Upper lobe of left lung (tissue), 4 donors: Measurements from ENCODE around the gene OR4C5.
"Not testable (repeated sequence)": the region's sequence is repeated elsewhere in the genome, so short reads cannot be mapped to it uniquely, and the experiment has no call there.

ENCODE experiments used
- POLR2A ChIP-seq, 4 donors: fragments of 450-650 bp; IDR thresholded peaks; one replicate each; pipeline ENCODE4 v1.5.1; 2016 to 2017; ENCODE audit warnings: antibody characterized with exemption in 4 of 4, mild to moderate bottlenecking in 2 of 4
- TF ChIP-seq, protein P1 (sequence below), 6 experiments: fragments of 450-650 bp in 4 of 6; fragments of 200-600 bp in 2 of 6; sonication (generic) in 2 of 6; IDR thresholded peaks; one replicate each; pipeline ENCODE4 v1.5.1; 2016 to 2019; ENCODE audit warnings: antibody characterized with exemption in 6 of 6

DNA sequence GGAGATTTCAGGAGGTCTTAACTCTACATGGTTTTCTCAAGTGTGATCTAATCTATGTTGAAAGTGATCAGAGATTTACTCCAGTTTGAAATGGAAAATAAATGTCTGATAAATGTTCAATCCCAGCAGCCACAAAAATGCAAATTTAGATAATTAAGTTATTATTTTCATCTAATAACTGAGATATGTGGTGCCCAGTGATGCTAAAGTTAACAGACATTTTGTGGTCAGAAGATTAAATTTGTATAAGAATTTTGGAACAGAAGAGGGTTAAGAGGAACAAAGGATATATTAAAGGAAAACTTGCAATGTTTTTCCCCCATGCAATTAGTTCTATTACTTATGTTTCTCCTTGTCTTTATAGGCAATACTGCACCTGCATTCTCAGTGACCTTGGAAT is 41.6 kb downstream of the OR4C5 start, which contains the start of gene OR4C3:
- not testable (repeated sequence) for TF ChIP-seq POLR2A (IDR thresholded peaks at IDR 0.05)
- TF ChIP-seq, protein P1, sequence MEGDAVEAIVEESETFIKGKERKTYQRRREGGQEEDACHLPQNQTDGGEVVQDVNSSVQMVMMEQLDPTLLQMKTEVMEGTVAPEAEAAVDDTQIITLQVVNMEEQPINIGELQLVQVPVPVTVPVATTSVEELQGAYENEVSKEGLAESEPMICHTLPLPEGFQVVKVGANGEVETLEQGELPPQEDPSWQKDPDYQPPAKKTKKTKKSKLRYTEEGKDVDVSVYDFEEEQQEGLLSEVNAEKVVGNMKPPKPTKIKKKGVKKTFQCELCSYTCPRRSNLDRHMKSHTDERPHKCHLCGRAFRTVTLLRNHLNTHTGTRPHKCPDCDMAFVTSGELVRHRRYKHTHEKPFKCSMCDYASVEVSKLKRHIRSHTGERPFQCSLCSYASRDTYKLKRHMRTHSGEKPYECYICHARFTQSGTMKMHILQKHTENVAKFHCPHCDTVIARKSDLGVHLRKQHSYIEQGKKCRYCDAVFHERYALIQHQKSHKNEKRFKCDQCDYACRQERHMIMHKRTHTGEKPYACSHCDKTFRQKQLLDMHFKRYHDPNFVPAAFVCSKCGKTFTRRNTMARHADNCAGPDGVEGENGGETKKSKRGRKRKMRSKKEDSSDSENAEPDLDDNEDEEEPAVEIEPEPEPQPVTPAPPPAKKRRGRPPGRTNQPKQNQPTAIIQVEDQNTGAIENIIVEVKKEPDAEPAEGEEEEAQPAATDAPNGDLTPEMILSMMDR (IDR thresholded peaks at IDR 0.05), result not testable (repeated sequence)
